GM19324 (cell line): ENCODE measurements around the gene ZGLP1.

Experiments used
- ATAC-seq: cut with Tn5 transposase; IDR thresholded peaks from one replicate; pipeline ENCODE4 v1.9.1; 2021; ENCODE audit warnings: mild to moderate bottlenecking, moderate library complexity; ENCODE audit not compliant: unreplicated experiment, low FRiP score

ZGLP1 gene

GRCh38 chr19:10295847-10296591 is 13.6 kb downstream of the ZGLP1 start:
- ATAC-seq, result no peak

GRCh38 chr19:10295305-10295846 is 14.2 kb downstream of the ZGLP1 start:
- ATAC-seq, result peak; percentile 72

GRCh38 chr19:10294368-10294697 is 15.3 kb downstream of the ZGLP1 start:
- ATAC-seq, result no peak

- ATAC-seq, result no peak
These were observed 15.8 kb downstream of the ZGLP1 start for GRCh38 chr19:10293637-10294367.

- ATAC-seq, result no peak
These were observed 16.6 kb downstream of the ZGLP1 start for GRCh38 chr19:10292789-10293636.

GRCh38 chr19:10292206-10292788 is 17.3 kb downstream of the ZGLP1 start:
- ATAC-seq, result no peak

- ATAC-seq, result no peak
These were observed 17.9 kb downstream of the ZGLP1 start for GRCh38 chr19:10291554-10292205.

GRCh38 chr19:10290876-10291553 is 18.6 kb downstream of the ZGLP1 start:
- no peak for ATAC-seq

GRCh38 chr19:10290357-10290875 is 19.2 kb downstream of the ZGLP1 start:
- ATAC-seq, result no peak

- no peak for ATAC-seq
These were observed 19.7 kb downstream of the ZGLP1 start, which contains the start of gene ICAM5 for GRCh38 chr19:10289836-10290356. Gene ICAM5 (plus strand): TSS chr19:10289952. CDS start chr19:10290044, 92 bp downstream.

GRCh38 chr19:10289167-10289835 is 20.3 kb downstream of the ZGLP1 start:
- no peak for ATAC-seq

- no peak for ATAC-seq
These were observed 20.9 kb downstream of the ZGLP1 start for GRCh38 chr19:10288662-10289166.

GRCh38 chr19:10286803-10287737 is 22.5 kb downstream of the ZGLP1 start, which contains the start of gene ICAM4:
Gene ICAM4 (plus strand): TSS chr19:10286955. CDS start chr19:10287013, 58 bp downstream.
- no peak for ATAC-seq

- no peak for ATAC-seq
These were observed 24.2 kb downstream of the ZGLP1 start for GRCh38 chr19:10285393-10285792.

GRCh38 chr19:10284960-10285278 is 24.7 kb downstream of the ZGLP1 start:
- ATAC-seq, result no peak

GRCh38 chr19:10284065-10284959 is 25.3 kb downstream of the ZGLP1 start:
- no peak for ATAC-seq
